Measurements from ENCODE around the gene DNAJC24. TPM values are rescaled to one million over a fixed set of nuclear protein-coding genes. Genes with fewer than 3 reads are reported as not detected.
A peak's percentile ranks its signal among the peaks of the same experiment; 100 is the strongest.

DNAJC24 gene
- total RNA-seq, 1 donor, result 25.0 TPM

DNA sequence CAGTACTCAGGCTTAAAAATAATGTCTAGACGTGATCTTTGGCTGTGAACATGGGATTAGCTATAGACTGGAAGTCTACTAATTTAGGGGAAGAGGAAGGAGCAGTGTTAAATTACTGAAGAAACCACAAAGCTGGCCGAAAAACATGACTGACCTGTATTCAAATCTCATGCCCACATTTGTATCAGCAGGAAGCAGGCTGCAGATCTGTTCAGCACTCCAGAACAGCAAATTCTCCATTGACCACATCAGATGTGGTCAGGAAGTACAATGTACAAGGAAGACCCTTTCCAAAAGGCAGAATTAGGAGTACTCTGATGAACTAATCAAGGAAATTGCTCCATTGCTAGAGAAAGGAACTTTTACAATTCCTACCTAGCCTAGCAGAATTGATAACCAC is 31.9 kb upstream of the DNAJC24 start:
- no peak for TF ChIP-seq CTCF (IDR thresholded peaks at IDR 0.05; ENCODE audit: insufficient read depth, low read depth, low read length)
- DNase-seq (ENCODE audit: low read depth), result no peak
- no peak overlapping the region for H3K4me3 ChIP-seq (ENCODE audit: low read depth, low read length)

- DNase-seq (ENCODE audit: low read depth), result peak; percentile 39
- TF ChIP-seq CTCF (IDR thresholded peaks at IDR 0.05; ENCODE audit: insufficient read depth, low read depth, low read length), result peak; percentile 69
- no peak overlapping the region for H3K4me3 ChIP-seq (ENCODE audit: low read depth, low read length)
Observed at GRCh38 chr11:31340903-31341572, 28.6 kb upstream of the DNAJC24 start.

DNA sequence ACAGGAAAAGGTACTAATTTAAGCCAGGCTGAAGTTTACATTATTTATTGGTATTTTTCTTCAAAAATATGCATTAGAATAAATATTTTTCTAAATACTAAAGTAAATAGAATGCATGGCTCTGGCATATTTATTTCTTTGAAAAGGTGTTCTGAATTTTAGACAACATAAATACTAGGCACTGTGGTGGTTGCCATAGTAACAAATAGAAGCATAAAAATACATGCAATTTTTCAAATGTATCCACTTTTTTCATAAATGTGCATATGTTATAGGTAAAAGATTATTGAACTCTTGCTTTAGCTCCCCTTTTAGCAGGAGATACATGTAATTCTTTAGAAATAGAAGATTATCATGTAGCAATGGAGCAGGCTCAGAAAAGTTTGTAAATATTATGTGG is 18.5 kb upstream of the DNAJC24 start:
- no peak for TF ChIP-seq CTCF (IDR thresholded peaks at IDR 0.05; ENCODE audit: insufficient read depth, low read depth, low read length)
- DNase-seq (ENCODE audit: low read depth), result no peak
- H3K4me3 ChIP-seq (ENCODE audit: low read depth, low read length), result no peak overlapping the region

- no peak overlapping the region for H3K4me3 ChIP-seq (ENCODE audit: low read depth, low read length)
- TF ChIP-seq CTCF (IDR thresholded peaks at IDR 0.05; ENCODE audit: insufficient read depth, low read depth, low read length), result no peak
- no peak for DNase-seq (ENCODE audit: low read depth)
Observed at GRCh38 chr11:31355131-31355530, 14.5 kb upstream of the DNAJC24 start.

DNA sequence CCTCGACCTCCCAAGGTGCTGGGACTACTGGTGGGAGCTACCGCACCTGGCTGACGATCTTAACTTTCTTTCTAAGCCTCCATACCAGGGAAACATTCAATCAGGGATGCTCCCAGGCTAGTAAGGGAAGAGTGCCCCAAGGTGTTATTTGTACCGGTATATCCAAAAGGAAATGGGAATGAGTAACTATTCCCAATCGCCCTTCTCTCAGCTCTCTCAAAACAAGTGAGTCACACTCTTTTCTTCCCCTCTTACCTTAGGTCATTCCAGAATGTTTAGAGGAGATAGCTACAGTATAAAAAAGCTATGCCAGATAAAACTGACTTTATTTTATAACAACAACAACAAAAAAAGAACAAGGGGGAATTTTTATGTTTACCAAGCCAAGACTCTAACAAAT is 13.8 kb upstream of the DNAJC24 start:
- no peak overlapping the region for H3K4me3 ChIP-seq (ENCODE audit: low read depth, low read length)
- TF ChIP-seq CTCF (IDR thresholded peaks at IDR 0.05; ENCODE audit: insufficient read depth, low read depth, low read length), result no peak
- no peak for DNase-seq (ENCODE audit: low read depth)

DNA sequence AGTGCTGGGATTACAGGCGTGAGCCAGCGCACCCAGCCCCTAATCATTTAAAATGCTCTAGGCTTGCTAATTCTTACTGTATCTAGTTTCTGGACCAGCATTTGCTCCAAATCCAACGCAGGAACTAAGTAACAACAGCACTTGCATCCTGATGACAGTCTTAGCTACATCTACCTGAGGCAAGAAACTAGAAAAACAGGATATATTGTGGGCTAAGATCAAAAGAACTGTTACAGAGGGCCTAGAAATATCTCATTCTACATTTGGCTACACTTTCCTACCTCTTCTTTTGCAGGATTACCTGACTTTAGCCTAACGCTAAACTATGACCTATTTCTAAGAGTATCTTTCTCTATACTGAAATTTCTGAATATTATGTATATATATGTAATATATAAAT is 7.9 kb upstream of the DNAJC24 start:
- H3K4me3 ChIP-seq (ENCODE audit: low read depth, low read length), result no peak overlapping the region
- TF ChIP-seq CTCF (IDR thresholded peaks at IDR 0.05; ENCODE audit: insufficient read depth, low read depth, low read length), result no peak

GRCh38 chr11:31366795-31367194 is 2.9 kb upstream of the DNAJC24 start:
- no peak overlapping the region for H3K4me3 ChIP-seq (ENCODE audit: low read depth, low read length)
- TF ChIP-seq CTCF (IDR thresholded peaks at IDR 0.05; ENCODE audit: insufficient read depth, low read depth, low read length), result no peak
- DNase-seq (ENCODE audit: low read depth), result no peak

More for the DNA sequence above, 7.9 kb upstream of the DNAJC24 start:
- DNase-seq (ENCODE audit: low read depth), result no peak

Data from fibroblast of villous mesenchyme (primary cell).